HUES48 (cell line): ENCODE data around the gene MLST8.

ENCODE experiments used
- H3K27ac ChIP-seq: one replicate; pipeline ENCODE4 v1.7.0; 2013; ENCODE audit warnings: low read depth, low read length, inconsistent platforms
- H3K27me3 ChIP-seq: 2 replicates; pipeline ENCODE4 v1.6.1; 2013; ENCODE audit warnings: mild to moderate bottlenecking, low read length; ENCODE audit not compliant: control insufficient read depth, insufficient read depth
- H3K36me3 ChIP-seq: 2 replicates; pipeline ENCODE4 v1.6.1; 2013; ENCODE audit warnings: low read length; ENCODE audit not compliant: control insufficient read depth, insufficient read depth
- H3K4me1 ChIP-seq: 2 replicates; pipeline ENCODE4 v1.6.1; 2013; ENCODE audit warnings: mild to moderate bottlenecking, low read length; ENCODE audit not compliant: control insufficient read depth, insufficient read depth
- H3K4me3 ChIP-seq: 2 replicates; pipeline ENCODE4 v1.5.1; 2013; ENCODE audit warnings: mild to moderate bottlenecking, low read depth, low read length
- H3K9ac ChIP-seq: 2 replicates; pipeline ENCODE4 v1.6.1; 2013; ENCODE audit warnings: mild to moderate bottlenecking, low read depth, low read length, moderate library complexity
- H3K9me3 ChIP-seq: 2 replicates; pipeline ENCODE4 v1.6.1; 2013; ENCODE audit warnings: low read length; ENCODE audit not compliant: control insufficient read depth, insufficient read depth

MLST8 gene

GRCh38 chr16:2181952-2182351 is 23.3 kb upstream of the MLST8 start:
- Histone ChIP-seq H3K4me3 (no peak overlapping the region), H3K9ac (no peak overlapping the region), H3K36me3 (peaks cover 6% of the 10 kb centered on the region), H3K4me1 (no peaks in the 10 kb centered on the region), H3K27me3 (no peaks in the 10 kb centered on the region), H3K9me3 (no peaks in the 10 kb centered on the region), H3K27ac (no peak overlapping the region)

- Histone ChIP-seq H3K27ac (no peak overlapping the region), H3K36me3 (no peaks in the 10 kb centered on the region), H3K4me3 (no peak overlapping the region)
These were observed 21.6 kb upstream of the MLST8 start for GRCh38 chr16:2183671-2184070.

GRCh38 chr16:2184346-2184745 is 20.9 kb upstream of the MLST8 start:
- H3K36me3 ChIP-seq = no peaks in the 10 kb centered on the region
- no peak overlapping the region for H3K9ac ChIP-seq
- no peaks in the 10 kb centered on the region for H3K9me3 ChIP-seq
- H3K4me3 ChIP-seq = no peak overlapping the region
- H3K27ac ChIP-seq = no peak overlapping the region
- H3K4me1 ChIP-seq = no peaks in the 10 kb centered on the region
- no peaks in the 10 kb centered on the region for H3K27me3 ChIP-seq

More at GRCh38 chr16:2183671-2184070, 21.6 kb upstream of the MLST8 start:
- Histone ChIP-seq H3K27me3 (no peaks in the 10 kb centered on the region), H3K9ac (no peak overlapping the region), H3K4me1 (no peaks in the 10 kb centered on the region), H3K9me3 (no peaks in the 10 kb centered on the region)

- no peaks in the 10 kb centered on the region for H3K9me3 ChIP-seq
- H3K4me1 ChIP-seq = no peaks in the 10 kb centered on the region
- H3K27me3 ChIP-seq = no peaks in the 10 kb centered on the region
- no peaks in the 10 kb centered on the region for H3K36me3 ChIP-seq
- H3K27ac ChIP-seq = no peak overlapping the region
- H3K9ac ChIP-seq = no peak overlapping the region
- no peak overlapping the region for H3K4me3 ChIP-seq
These were observed 20.3 kb upstream of the MLST8 start for GRCh38 chr16:2184962-2185361.

GRCh38 chr16:2186064-2186463 is 19.2 kb upstream of the MLST8 start:
- Histone ChIP-seq H3K9ac (no peak overlapping the region), H3K27me3 (no peaks in the 10 kb centered on the region), H3K9me3 (no peaks in the 10 kb centered on the region), H3K27ac (no peak overlapping the region), H3K4me3 (no peak overlapping the region), H3K36me3 (no peaks in the 10 kb centered on the region), H3K4me1 (no peaks in the 10 kb centered on the region)

GRCh38 chr16:2186505-2186904 is 18.7 kb upstream of the MLST8 start:
- Histone ChIP-seq H3K27ac (no peak overlapping the region), H3K36me3 (no peaks in the 10 kb centered on the region), H3K4me3 (no peak overlapping the region), H3K9ac (no peak overlapping the region), H3K9me3 (no peaks in the 10 kb centered on the region), H3K27me3 (no peaks in the 10 kb centered on the region), H3K4me1 (no peaks in the 10 kb centered on the region)

- Histone ChIP-seq H3K36me3 (no peaks in the 10 kb centered on the region), H3K27me3 (no peaks in the 10 kb centered on the region), H3K9ac (no peak overlapping the region), H3K4me1 (no peaks in the 10 kb centered on the region), H3K4me3 (no peak overlapping the region), H3K9me3 (no peaks in the 10 kb centered on the region), H3K27ac (no peak overlapping the region)
These were observed 18.0 kb upstream of the MLST8 start for GRCh38 chr16:2187212-2187611.

- no peaks in the 10 kb centered on the region for H3K9me3 ChIP-seq
- H3K27me3 ChIP-seq = no peaks in the 10 kb centered on the region
- H3K4me1 ChIP-seq = no peaks in the 10 kb centered on the region
- no peak overlapping the region for H3K4me3 ChIP-seq
- H3K36me3 ChIP-seq = no peaks in the 10 kb centered on the region
- no peak overlapping the region for H3K27ac ChIP-seq
- no peak overlapping the region for H3K9ac ChIP-seq
These were observed 16.9 kb upstream of the MLST8 start for GRCh38 chr16:2188395-2188794.

- H3K27me3 ChIP-seq = no peaks in the 10 kb centered on the region
These were observed 15.9 kb upstream of the MLST8 start for GRCh38 chr16:2189252-2189893.

GRCh38 chr16:2190002-2190658 is 15.1 kb upstream of the MLST8 start:
- H3K27me3 ChIP-seq = peaks cover 2% of the 10 kb centered on the region; the same call in 1 of the 2 replicates
- H3K4me3 ChIP-seq = no peak overlapping the region
- H3K36me3 ChIP-seq = no peaks in the 10 kb centered on the region
- no peaks in the 10 kb centered on the region for H3K9me3 ChIP-seq
- H3K27ac ChIP-seq = no peak overlapping the region
- H3K9ac ChIP-seq = no peak overlapping the region
- H3K4me1 ChIP-seq = no peaks in the 10 kb centered on the region

More at GRCh38 chr16:2189252-2189893, 15.9 kb upstream of the MLST8 start:
- Histone ChIP-seq H3K27ac (no peak overlapping the region), H3K36me3 (no peaks in the 10 kb centered on the region), H3K4me1 (no peaks in the 10 kb centered on the region), H3K9ac (no peak overlapping the region), H3K9me3 (no peaks in the 10 kb centered on the region), H3K4me3 (no peak overlapping the region)

- no peak overlapping the region for H3K9ac ChIP-seq
- no peaks in the 10 kb centered on the region for H3K4me1 ChIP-seq
- H3K27ac ChIP-seq = no peak overlapping the region
- no peaks in the 10 kb centered on the region for H3K9me3 ChIP-seq
- H3K36me3 ChIP-seq = no peaks in the 10 kb centered on the region
- no peak overlapping the region for H3K4me3 ChIP-seq
- H3K27me3 ChIP-seq = peaks cover 9% of the 10 kb centered on the region; the same call in 1 of the 2 replicates
These were observed 14.4 kb upstream of the MLST8 start for GRCh38 chr16:2190659-2191445.
